HG03342 (cell line): ENCODE measurements around the gene FAM3A.
"Not testable (repeated sequence)": the region's sequence is repeated elsewhere in the genome, so short reads cannot be mapped to it uniquely, and the experiment has no call there.

Experiments used
- ATAC-seq: cut with Tn5 transposase; IDR thresholded peaks from one replicate; pipeline ENCODE4 v1.9.1; 2021; ENCODE audit warnings: mild to moderate bottlenecking, moderate library complexity; ENCODE audit not compliant: unreplicated experiment

Gene FAM3A

GRCh38 chrX:154505734-154506133 is 10.3 kb downstream of the FAM3A start:
- no peak for ATAC-seq

GRCh38 chrX:154502989-154503388 is 13.0 kb downstream of the FAM3A start:
- no peak for ATAC-seq

GRCh38 chrX:154502098-154502497 is 13.9 kb downstream of the FAM3A start:
- no peak for ATAC-seq

GRCh38 chrX:154501423-154501822 is 14.6 kb downstream of the FAM3A start:
- ATAC-seq, result not testable (repeated sequence)

- not testable (repeated sequence) for ATAC-seq
Observed at GRCh38 chrX:154496591-154497137, 19.4 kb downstream of the FAM3A start.

GRCh38 chrX:154495472-154495922 is 20.5 kb downstream of the FAM3A start:
- no peak for ATAC-seq

- no peak for ATAC-seq
Observed at GRCh38 chrX:154494715-154495114, 21.3 kb downstream of the FAM3A start.

GRCh38 chrX:154490414-154491083 is 25.5 kb downstream of the FAM3A start, which contains the start of gene SLC10A3:
SLC10A3 (minus strand) TSS chrX:154490629; CDS start chrX:154488940, 1,689 bp downstream.
- ATAC-seq, result peak; percentile 72

- ATAC-seq, result peak; percentile 28
Observed at GRCh38 chrX:154490021-154490413, 26.0 kb downstream of the FAM3A start.

GRCh38 chrX:154489182-154489581 is 26.9 kb downstream of the FAM3A start:
- no peak for ATAC-seq

- ATAC-seq, result no peak
Observed at GRCh38 chrX:154488336-154489075, 27.5 kb downstream of the FAM3A start.

- ATAC-seq, result no peak
Observed at GRCh38 chrX:154487518-154488290, 28.3 kb downstream of the FAM3A start.

GRCh38 chrX:154486396-154487207 is 29.4 kb downstream of the FAM3A start, which contains the start of gene UBL4A:
UBL4A (minus strand) TSS chrX:154486615; CDS start chrX:154486584, 31 bp downstream.
- ATAC-seq, result peak; percentile 24

- ATAC-seq, result no peak
Observed at GRCh38 chrX:154486052-154486395, 30.0 kb downstream of the FAM3A start.

- ATAC-seq, result no peak
Observed at GRCh38 chrX:154485150-154486051, 30.6 kb downstream of the FAM3A start.

GRCh38 chrX:154484255-154485149 is 31.5 kb downstream of the FAM3A start:
- ATAC-seq, result no peak

GRCh38 chrX:154483325-154483724 is 32.7 kb downstream of the FAM3A start:
- no peak for ATAC-seq

GRCh38 chrX:154482786-154483185 is 33.2 kb downstream of the FAM3A start:
- no peak for ATAC-seq
